ENCODE data around the gene BAMBI. TPM values are rescaled to one million over a fixed set of nuclear protein-coding genes. Genes with fewer than 3 reads are reported as not detected.
A peak's percentile ranks its signal among the peaks of the same experiment; 100 is the strongest.

BAMBI gene
- total RNA-seq, 6 experiments from 2014 or later = 1.6 to 2.3 (median 2.2) TPM

DNA sequence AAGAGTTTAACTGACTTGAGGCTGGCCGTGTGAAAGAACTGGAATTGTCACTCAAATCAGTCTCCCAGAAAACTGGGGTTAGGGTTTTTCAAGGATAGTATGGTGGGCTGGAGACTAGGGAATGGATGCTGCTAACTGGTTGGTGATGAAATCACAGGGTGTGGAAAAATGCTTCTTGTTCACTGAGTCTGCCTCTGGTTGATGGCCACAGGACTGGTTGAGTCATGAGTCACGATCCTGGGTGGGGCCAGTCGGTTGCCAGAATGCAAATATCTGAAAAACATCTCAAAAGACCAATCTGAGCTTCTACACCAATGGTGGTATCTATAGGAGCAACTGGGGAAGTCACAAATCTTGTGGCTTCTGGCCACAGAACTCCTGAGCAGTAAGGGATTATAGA lies 16.3 kb upstream of the BAMBI start:
- Mint-ChIP-seq H3K4me3 (0 out of 2 replicates have a peak overlapping the region, but pooled peaks have one; percentile 3), H3K27me3 (ENCODE audit: insufficient read depth) (peaks cover 5% of the 10 kb centered on the region), H3K9me3 (no peaks in the 10 kb centered on the region), H3K4me1 (ENCODE audit: low read depth) (peaks cover 34% of the 10 kb centered on the region), H3K27ac (peak overlapping the region; percentile 57), H3K36me3 (ENCODE audit: low read depth) (no peaks in the 10 kb centered on the region)
- TF ChIP-seq, protein P1, sequence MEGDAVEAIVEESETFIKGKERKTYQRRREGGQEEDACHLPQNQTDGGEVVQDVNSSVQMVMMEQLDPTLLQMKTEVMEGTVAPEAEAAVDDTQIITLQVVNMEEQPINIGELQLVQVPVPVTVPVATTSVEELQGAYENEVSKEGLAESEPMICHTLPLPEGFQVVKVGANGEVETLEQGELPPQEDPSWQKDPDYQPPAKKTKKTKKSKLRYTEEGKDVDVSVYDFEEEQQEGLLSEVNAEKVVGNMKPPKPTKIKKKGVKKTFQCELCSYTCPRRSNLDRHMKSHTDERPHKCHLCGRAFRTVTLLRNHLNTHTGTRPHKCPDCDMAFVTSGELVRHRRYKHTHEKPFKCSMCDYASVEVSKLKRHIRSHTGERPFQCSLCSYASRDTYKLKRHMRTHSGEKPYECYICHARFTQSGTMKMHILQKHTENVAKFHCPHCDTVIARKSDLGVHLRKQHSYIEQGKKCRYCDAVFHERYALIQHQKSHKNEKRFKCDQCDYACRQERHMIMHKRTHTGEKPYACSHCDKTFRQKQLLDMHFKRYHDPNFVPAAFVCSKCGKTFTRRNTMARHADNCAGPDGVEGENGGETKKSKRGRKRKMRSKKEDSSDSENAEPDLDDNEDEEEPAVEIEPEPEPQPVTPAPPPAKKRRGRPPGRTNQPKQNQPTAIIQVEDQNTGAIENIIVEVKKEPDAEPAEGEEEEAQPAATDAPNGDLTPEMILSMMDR (IDR thresholded peaks at IDR 0.05) = no peak
- DNase-seq = peak; percentile 82

DNA sequence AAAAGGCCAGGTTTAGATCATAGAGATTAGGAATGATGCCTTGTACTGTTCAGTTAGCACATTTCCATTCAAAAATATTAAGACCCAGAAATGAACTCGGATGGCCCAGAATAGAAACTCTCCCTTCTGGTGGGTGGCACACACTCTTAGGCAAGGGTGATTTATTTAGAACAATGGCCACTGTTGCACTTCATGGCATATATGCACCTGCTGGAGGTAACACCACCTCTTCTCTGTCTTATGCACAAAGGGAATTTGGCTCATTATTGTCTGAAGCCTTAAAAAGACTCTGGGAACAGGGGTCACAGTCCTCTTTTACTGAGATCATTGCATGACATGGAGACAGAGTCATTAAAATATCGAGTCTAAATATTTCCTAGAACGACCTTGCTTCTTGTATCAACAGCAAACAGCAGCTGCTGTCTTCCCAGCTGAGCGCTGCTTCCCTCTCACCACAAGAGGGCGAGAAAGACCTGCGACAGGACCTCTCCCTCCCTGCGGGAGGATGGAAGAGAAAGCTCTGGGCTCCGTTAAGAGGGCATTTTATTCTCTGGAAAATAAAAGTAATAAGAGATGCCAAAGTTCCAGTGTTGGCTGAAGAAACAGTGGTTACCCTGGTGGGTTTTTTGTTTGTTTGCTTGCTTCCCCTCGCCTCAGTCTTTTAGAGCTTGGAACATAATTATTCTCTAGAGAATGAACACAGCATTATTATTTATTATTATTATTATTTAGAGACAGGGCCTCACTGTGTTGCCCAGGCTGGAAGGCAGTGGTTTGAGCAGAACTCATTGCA lies 13.5 kb upstream of the BAMBI start:
- peaks cover 14% of the 10 kb centered on the region for H3K27me3 Mint-ChIP-seq (ENCODE audit: insufficient read depth)
- no peak overlapping the region for H3K4me3 Mint-ChIP-seq
- TF ChIP-seq, protein P1 (IDR thresholded peaks at IDR 0.05) = peak; percentile 96
- no peaks in the 10 kb centered on the region for H3K9me3 Mint-ChIP-seq
- no peaks in the 10 kb centered on the region for H3K36me3 Mint-ChIP-seq (ENCODE audit: low read depth)
- DNase-seq = peak; percentile 80
- H3K4me1 Mint-ChIP-seq (ENCODE audit: low read depth) = peaks cover 40% of the 10 kb centered on the region
- no peak overlapping the region for H3K27ac Mint-ChIP-seq

DNA sequence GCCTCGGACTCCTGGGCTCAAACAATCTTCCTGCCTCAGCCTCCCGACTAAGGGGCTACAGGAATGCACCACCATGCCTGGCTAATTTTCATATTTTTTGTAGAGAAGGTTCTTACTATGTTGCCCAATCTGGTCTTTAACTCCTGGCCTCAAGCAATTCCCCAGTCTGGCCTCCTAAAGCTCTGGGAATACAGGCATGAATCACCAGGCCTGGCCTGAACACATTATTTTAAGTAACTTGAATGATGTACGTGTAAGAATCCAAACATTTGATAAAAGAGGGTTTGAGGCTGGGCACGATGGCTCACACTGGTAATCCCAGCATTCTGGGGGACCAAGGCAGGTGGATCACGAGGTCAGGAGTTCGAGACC lies 13.0 kb upstream of the BAMBI start:
- H3K9me3 Mint-ChIP-seq = no peaks in the 10 kb centered on the region
- DNase-seq = peak; percentile 57
- no peaks in the 10 kb centered on the region; the same call in 1 of the 2 replicates for H3K36me3 Mint-ChIP-seq (ENCODE audit: low read depth)
- 0 out of 2 replicates have a peak overlapping the region, but pooled peaks have one; percentile 45 for H3K27ac Mint-ChIP-seq
- H3K27me3 Mint-ChIP-seq (ENCODE audit: insufficient read depth) = peaks cover 20% of the 10 kb centered on the region
- TF ChIP-seq, protein P1 (IDR thresholded peaks at IDR 0.05) = no peak
- peaks cover 46% of the 10 kb centered on the region for H3K4me1 Mint-ChIP-seq (ENCODE audit: low read depth)
- no peak overlapping the region for H3K4me3 Mint-ChIP-seq

DNA sequence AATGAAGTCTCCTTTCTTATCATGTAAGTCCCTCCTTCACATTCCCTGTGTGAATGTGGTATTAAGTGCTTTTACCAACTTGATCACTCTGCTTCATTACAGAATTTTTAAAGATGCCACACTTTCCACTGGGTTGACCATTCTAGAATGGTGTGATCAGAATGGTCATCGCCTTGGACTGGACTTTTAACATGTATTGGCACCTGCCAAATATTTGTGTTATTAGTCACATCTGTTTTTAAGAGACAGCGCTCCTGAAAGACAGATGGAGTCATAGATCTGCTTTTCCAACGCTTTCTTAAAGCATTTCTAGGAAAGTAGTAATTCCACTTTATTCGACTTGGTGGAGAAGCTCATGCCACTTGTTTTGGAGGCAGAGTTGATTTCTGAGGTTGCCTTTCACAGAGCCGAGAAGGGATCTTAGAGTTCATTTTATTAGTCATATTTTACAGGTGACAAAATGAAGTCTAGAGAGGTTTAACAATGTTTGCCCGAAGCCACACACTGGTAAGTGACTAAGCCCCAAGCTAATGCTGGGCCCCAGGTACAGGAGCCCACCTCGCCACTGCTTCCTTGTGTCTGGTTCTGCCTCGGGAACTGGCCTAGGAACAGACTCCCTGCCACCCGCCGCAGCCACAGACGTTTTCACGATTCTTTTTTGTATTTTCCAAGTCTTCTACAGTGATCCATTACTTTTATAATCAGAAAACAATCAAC lies 10.4 kb upstream of the BAMBI start:
- DNase-seq = no peak
- no peak overlapping the region for H3K4me3 Mint-ChIP-seq
- H3K4me1 Mint-ChIP-seq (ENCODE audit: low read depth) = peaks cover 30% of the 10 kb centered on the region
- no peaks in the 10 kb centered on the region; the same call in 1 of the 2 replicates for H3K36me3 Mint-ChIP-seq (ENCODE audit: low read depth)
- no peak overlapping the region for H3K27ac Mint-ChIP-seq
- TF ChIP-seq, protein P1 (IDR thresholded peaks at IDR 0.05) = no peak
- peaks cover 36% of the 10 kb centered on the region for H3K27me3 Mint-ChIP-seq (ENCODE audit: insufficient read depth)
- H3K9me3 Mint-ChIP-seq = no peaks in the 10 kb centered on the region

DNA sequence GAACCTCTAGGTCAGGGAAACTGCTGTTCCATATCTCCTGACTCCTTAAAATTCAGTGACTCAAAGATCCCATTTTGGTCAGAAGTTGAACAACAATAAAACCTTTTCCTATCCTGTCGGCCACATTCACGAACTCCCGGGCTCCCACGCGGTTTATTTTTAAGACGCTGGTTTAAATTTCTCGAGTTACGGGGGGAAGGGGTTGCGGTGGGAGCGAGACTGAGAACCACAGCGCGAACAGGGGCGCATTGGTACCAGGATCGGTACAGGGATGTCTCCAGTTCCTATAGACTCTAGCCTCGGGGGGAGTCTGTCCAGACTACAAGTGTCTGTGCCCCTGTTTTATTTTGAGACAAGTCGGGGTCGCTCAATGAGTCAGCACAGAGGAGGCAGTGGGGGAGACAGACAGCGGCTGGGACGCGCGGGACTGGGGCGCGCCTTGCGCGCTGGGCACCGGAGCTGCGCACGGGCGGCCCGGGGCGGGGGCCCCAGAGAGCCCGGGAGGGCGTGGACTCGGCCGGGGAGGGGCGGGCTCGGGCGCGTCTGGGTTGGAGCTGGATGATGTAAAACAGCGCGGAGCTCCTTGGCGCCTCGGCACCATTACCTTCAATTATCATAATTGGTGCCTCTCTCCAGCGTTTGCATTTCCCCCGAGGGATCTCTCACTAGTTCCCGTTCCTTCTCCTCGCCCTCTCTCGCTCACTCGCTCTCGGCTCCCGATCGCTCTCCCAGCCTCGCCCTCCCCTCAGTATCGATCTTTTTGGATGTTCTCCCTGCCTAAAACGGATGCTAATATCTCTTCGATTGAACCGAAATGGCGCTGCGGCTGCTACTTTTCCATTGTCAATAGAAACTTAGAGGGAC lies 8.7 kb upstream of the BAMBI start:
- peaks cover 24% of the 10 kb centered on the region for H3K4me1 Mint-ChIP-seq (ENCODE audit: low read depth)

More for the DNA sequence above, 8.7 kb upstream of the BAMBI start:
- Mint-ChIP-seq H3K9me3 (no peaks in the 10 kb centered on the region), H3K36me3 (ENCODE audit: low read depth) (no peaks in the 10 kb centered on the region; the same call in 1 of the 2 replicates), H3K27me3 (ENCODE audit: insufficient read depth) (peaks cover 46% of the 10 kb centered on the region), H3K4me3 (peak overlapping the region; percentile 69), H3K27ac (no peak overlapping the region)
- TF ChIP-seq, protein P1 (IDR thresholded peaks at IDR 0.05) = no peak
- no peak for DNase-seq
